HepG2 (cell line): ENCODE measurements around the gene TMEM165. TPM values are rescaled to one million over a fixed set of nuclear protein-coding genes. Genes with fewer than 3 reads are reported as not detected.

Source experiments
- ATAC-seq: fragments of 200-7000 bp; cut with Tn5 transposase; 3 replicates; pipeline ENCODE4 v1.9.1; 2020; ENCODE audit warnings: mild to moderate bottlenecking, moderate library complexity
- BruUV-seq: library from RNA; stranded (reverse); fragments of 400-500 nt; replicated peaks from 2 replicates; lab custom pipeline; 2021; lab: Mats Ljungman, UMichigan
- CTCF ChIA-PET: fragments of 300-600 bp; formaldehyde crosslinking; extraction: SDS; loops from one replicate; lab custom pipeline; 2021; ENCODE audit warnings: low total read pairs, inconsistent platforms, low intra/inter-chr PET ratio; lab: Yijun Ruan, JAX
- POLR2A ChIA-PET: fragments of 350-600 bp; sonication (Branson Sonifier 250); formaldehyde crosslinking; loops from one replicate; lab custom pipeline; 2020; ENCODE audit warnings: antibody characterized with exemption, inconsistent platforms; lab: Yijun Ruan, JAX
- DNase-seq: peaks from one replicate; pipeline ENCODE4 v3.0.0-alpha.2; 2015; ENCODE audit warnings: low spot score
- FAIRE-seq: peaks from 3 replicates; lab custom pipeline; 2011; peaks lifted over from hg19 to GRCh38; lab: Jason Lieb, UNC
- H2AFZ ChIP-seq: one replicate; pipeline ENCODE4 v1.6.1; 2011; ENCODE audit warnings: low read length, inconsistent platforms
- H3K27ac ChIP-seq: fragments of 300-600 bp; 3 replicates; pipeline ENCODE4 v1.8.0; 2011; ENCODE audit warnings: mixed run types, mild to moderate bottlenecking, mixed read lengths, low read length, inconsistent platforms; ENCODE audit not compliant: insufficient read depth; ENCODE audit errors: extremely low read length
- H3K27me3 ChIP-seq, 2 experiments: fragments of 200-600 bp in 1 of 2; 2 replicates in 1 of 2; 3 replicates in 1 of 2; pipeline versions ENCODE4 v1.6.0 to v1.8.0; 2011; ENCODE audit warnings: low read length in 2 of 2, mild to moderate bottlenecking in 2 of 2, moderate library complexity in 2 of 2, inconsistent platforms in 1 of 2; ENCODE audit not compliant: insufficient read depth in 2 of 2, control insufficient read depth in 1 of 2
- H3K36me3 ChIP-seq, 2 experiments: fragments of 200-600 bp in 1 of 2; replicated peaks in 1 of 2; 2 replicates in 1 of 2; 3 replicates in 1 of 2; pipeline versions ENCODE4 v1.5.1 to v1.8.0; 2011; ENCODE audit warnings: low read length in 2 of 2, inconsistent platforms in 1 of 2; ENCODE audit not compliant: insufficient read depth in 2 of 2, control insufficient read depth in 1 of 2
- H3K4me1 ChIP-seq: 2 replicates; pipeline ENCODE4 v1.5.1; 2012; ENCODE audit warnings: low read length, inconsistent platforms; ENCODE audit not compliant: insufficient read depth
- H3K4me2 ChIP-seq: 2 replicates; pipeline ENCODE4 v1.6.0; 2011; ENCODE audit warnings: low read depth, low read length, inconsistent platforms
- H3K4me3 ChIP-seq, 3 experiments: fragments of 200-600 bp in 1 of 3; sonication (generic), shearing (Covaris generic) in 1 of 3; replicated peaks in 1 of 3; 2 replicates each; pipeline ENCODE4 v1.5.1; 2011 to 2016; ENCODE audit warnings: low read length in 3 of 3, inconsistent platforms in 2 of 3, low read depth in 2 of 3, mild to moderate bottlenecking in 2 of 3, control low read depth in 1 of 3, mixed read lengths in 1 of 3; ENCODE audit not compliant: insufficient read depth in 1 of 3
- H3K79me2 ChIP-seq: one replicate; pipeline ENCODE4 v1.6.1; 2011; ENCODE audit warnings: low read length, inconsistent platforms; ENCODE audit not compliant: insufficient read depth
- H3K9ac ChIP-seq: 2 replicates; pipeline ENCODE4 v1.6.0; 2011; ENCODE audit warnings: mild to moderate bottlenecking, low read depth, low read length, inconsistent platforms; ENCODE audit not compliant: insufficient read depth
- H3K9me3 ChIP-seq: 2 replicates; pipeline ENCODE4 v1.5.1; 2012; ENCODE audit warnings: mild to moderate bottlenecking, low read length
- H4K20me1 ChIP-seq: 2 replicates; pipeline ENCODE4 v1.6.0; 2011; ENCODE audit warnings: inconsistent platforms, mild to moderate bottlenecking, low read length, moderate library complexity; ENCODE audit not compliant: insufficient read depth
- EHMT2 ChIP-seq: fragments of 200-600 bp; sonication (generic); IDR thresholded peaks from 2 replicates; pipeline ENCODE4 v1.7.0; 2017; ENCODE audit warnings: antibody characterized with exemption, low read depth, low read length, borderline replicate concordance
- GATA4 ChIP-seq: sonication (generic); IDR thresholded peaks from 2 replicates; pipeline ENCODE4 v1.6.1; 2016; ENCODE audit warnings: antibody characterized with exemption, low read depth, borderline replicate concordance
- RAD51 ChIP-seq: fragments of 450-650 bp; IDR thresholded peaks from 2 replicates; pipeline ENCODE4 v1.6.1; 2016; ENCODE audit warnings: borderline replicate concordance
- ZFX ChIP-seq: sonication (generic); formaldehyde crosslinking; IDR thresholded peaks from 2 replicates; pipeline ENCODE4 v1.4.0; 2020; ENCODE audit warnings: mild to moderate bottlenecking, low read depth, missing genetic modification reagents, moderate library complexity
- ZIK1 ChIP-seq: sonication (generic); formaldehyde crosslinking; IDR thresholded peaks from 2 replicates; pipeline ENCODE4 v1.5.0; 2020; ENCODE audit warnings: mild to moderate bottlenecking, low read depth, missing genetic modification reagents, borderline replicate concordance
- ZNF292 ChIP-seq: sonication (generic); formaldehyde crosslinking; IDR thresholded peaks from 2 replicates; pipeline ENCODE4 v1.8.1; 2022; ENCODE audit warnings: mild to moderate bottlenecking, low read depth, missing genetic modification reagents, borderline replicate concordance
- ZNF644 ChIP-seq: IDR thresholded peaks from 2 replicates; pipeline ENCODE4 v1.6.1; 2016; ENCODE audit warnings: low read depth
- WGBS: methylation state at CpG from one replicate; pipeline ENCODE4 v1.1.6; 2017; ENCODE audit warnings: low lambda C conversion rate; 5-methylcytosine and 5-hydroxymethylcytosine counted together
- in situ Hi-C: cut with HindIII; loops from 2 replicates; pipeline ENCODE4 v1.10.0; 2017; ENCODE audit warnings: low pct_unique_long_range_greater_than_20kb; ENCODE audit not compliant: extremely low pct_ligation_motif_present
- intact Hi-C: fragments of 100-400 bp; cut with micrococcal nuclease; formaldehyde crosslinking; loops from one replicate; pipeline ENCODE4 v1.10.0; 2022; ENCODE audit not compliant: unreplicated experiment
- polyA plus RNA-seq, 8 experiments: library from polyadenylated mRNA; depleted of rRNA in 3 of 8; stranded (reverse) in 7 of 8; unstranded in 1 of 8; fragments of >200 nt; fragmentation: Illumina TruSeq in 4 of 8; extraction: Trizol in 4 of 8; gene quantifications; 2 replicates each; pipeline versions ENCODE4 v1.2.1 to v1.2.3, GENCODE V29; 2011 to 2016; ENCODE audit warnings: low read depth in 4 of 8, missing spikeins in 1 of 8, mixed read lengths in 1 of 8; ENCODE audit not compliant: insufficient read depth in 1 of 8
- total RNA-seq, 5 experiments: library from RNA; depleted of rRNA; stranded (reverse); fragments of >200 nt; fragmentation: Illumina TruSeq; extraction: Trizol; gene quantifications; 2 replicates each; pipeline ENCODE4 v1.2.3, GENCODE V29; 2016; ENCODE audit warnings: low read depth in 1 of 5
- TF ChIP-seq, protein P1 (sequence below): sonication (generic); formaldehyde crosslinking; IDR thresholded peaks from 2 replicates; pipeline ENCODE4 v1.5.0; 2020; ENCODE audit warnings: missing genetic modification reagents
- TF ChIP-seq, protein P2 (sequence below): IDR thresholded peaks from 2 replicates; pipeline ENCODE4 v1.6.1; 2012; ENCODE audit warnings: inconsistent platforms

TMEM165 gene
- total and polyA plus RNA-seq, 2 of the 13 experiments (the other 11 are each of a cell fraction or from before 2014, with no cell fraction given), result 54.6 to 103 TPM

DNA sequence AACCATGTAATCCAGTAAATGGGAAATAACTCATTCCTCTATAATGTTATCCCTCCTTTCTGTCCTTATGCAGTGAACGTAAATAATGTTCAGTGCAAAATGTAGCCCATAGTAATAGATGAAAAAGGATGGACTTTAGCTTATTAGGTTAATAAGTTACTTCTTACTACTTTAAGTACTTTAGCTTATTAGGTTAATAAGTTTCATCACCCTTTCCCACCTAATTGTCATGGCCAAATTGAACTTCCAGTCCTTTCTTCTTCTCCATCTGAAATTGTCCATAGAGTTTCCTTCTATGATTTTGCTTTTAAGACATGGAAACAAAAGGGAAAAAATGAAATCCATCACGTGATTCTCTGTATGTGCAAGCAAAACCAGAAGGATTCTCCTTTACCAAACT lies 15.2 kb upstream of the TMEM165 start:
- BruUV-seq, result no TSS peak
- DNase-seq (no peak), ATAC-seq (no peak), FAIRE-seq (no peak)
- ChIA-PET CTCF (no interaction called here), POLR2A (no interaction called here)
- Histone ChIP-seq H3K9me3 (no peaks in the 10 kb centered on the region), H3K4me1 (peaks cover 27% of the 10 kb centered on the region), H2AFZ (no peak overlapping the region), H3K27ac (no peak overlapping the region), H3K4me3 (no peak overlapping the region), H3K4me2 (peak overlapping the region; percentile 39; the same call in 1 of the 2 replicates), H3K79me2 (no peaks in the 10 kb centered on the region), H4K20me1 (no peaks in the 10 kb centered on the region), H3K27me3 (no peaks in the 10 kb centered on the region), H3K36me3 (no peaks in the 10 kb centered on the region), H3K9ac (no peak overlapping the region)
- TF ChIP-seq GATA4, result no peak
- peak; percentile 35; the same call in 1 of the 2 replicates for TF ChIP-seq RAD51
- 13% methylated on average over 2 of the region's 2 CpGs for WGBS
- in situ Hi-C loops, result loop anchor here (25.0 kb wide), 1 partner anchor 482 kb away; the partner anchor contains the start of gene EXOC1
- intact Hi-C loops, result no loop called here

DNA sequence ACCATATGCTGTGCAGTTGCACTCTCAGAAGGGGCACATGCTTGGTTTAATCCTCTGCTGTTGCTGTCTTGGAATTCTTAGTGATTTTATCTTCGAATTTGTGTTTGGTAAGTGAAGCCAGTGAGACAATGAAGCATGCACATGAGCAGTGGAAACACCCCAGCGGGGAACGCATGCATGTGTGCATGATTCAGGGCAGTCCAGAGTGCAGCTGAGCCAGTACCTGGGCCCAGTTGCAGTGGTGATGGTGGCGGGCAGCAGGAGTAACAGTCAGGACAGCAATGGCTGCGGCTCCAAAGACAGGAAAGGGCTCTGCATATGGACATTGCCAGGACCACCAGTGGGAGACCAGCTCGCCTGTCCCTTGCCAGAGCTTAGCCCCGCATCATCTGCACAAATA lies 14.3 kb upstream of the TMEM165 start:
- Histone ChIP-seq H3K9ac (no peak overlapping the region), H4K20me1 (no peaks in the 10 kb centered on the region), H3K27me3 (no peaks in the 10 kb centered on the region), H3K4me3 (no peak overlapping the region), H3K4me1 (peaks cover 36% of the 10 kb centered on the region), H3K4me2 (peak overlapping the region; percentile 35; the same call in 1 of the 2 replicates), H3K36me3 (no peaks in the 10 kb centered on the region), H3K9me3 (no peaks in the 10 kb centered on the region), H3K27ac (no peak overlapping the region), H3K79me2 (no peaks in the 10 kb centered on the region), H2AFZ (peak overlapping the region; percentile 1)
- intact Hi-C loops (no loop called here), in situ Hi-C loops (loop anchor here (25.0 kb wide), 1 partner anchor 481 kb away; the partner anchor contains the start of gene EXOC1)
- FAIRE-seq (no peak), ATAC-seq (peak; percentile 85), DNase-seq (no peak)
- 38% methylated on average over 6 of the region's 7 CpGs for WGBS
- BruUV-seq, result no TSS peak
- ChIA-PET POLR2A (no interaction called here), CTCF (no interaction called here)
- TF ChIP-seq, protein P1, sequence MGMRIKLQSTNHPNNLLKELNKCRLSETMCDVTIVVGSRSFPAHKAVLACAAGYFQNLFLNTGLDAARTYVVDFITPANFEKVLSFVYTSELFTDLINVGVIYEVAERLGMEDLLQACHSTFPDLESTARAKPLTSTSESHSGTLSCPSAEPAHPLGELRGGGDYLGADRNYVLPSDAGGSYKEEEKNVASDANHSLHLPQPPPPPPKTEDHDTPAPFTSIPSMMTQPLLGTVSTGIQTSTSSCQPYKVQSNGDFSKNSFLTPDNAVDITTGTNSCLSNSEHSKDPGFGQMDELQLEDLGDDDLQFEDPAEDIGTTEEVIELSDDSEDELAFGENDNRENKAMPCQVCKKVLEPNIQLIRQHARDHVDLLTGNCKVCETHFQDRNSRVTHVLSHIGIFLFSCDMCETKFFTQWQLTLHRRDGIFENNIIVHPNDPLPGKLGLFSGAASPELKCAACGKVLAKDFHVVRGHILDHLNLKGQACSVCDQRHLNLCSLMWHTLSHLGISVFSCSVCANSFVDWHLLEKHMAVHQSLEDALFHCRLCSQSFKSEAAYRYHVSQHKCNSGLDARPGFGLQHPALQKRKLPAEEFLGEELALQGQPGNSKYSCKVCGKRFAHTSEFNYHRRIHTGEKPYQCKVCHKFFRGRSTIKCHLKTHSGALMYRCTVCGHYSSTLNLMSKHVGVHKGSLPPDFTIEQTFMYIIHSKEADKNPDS (CRISPR knock-in tag), result peak; percentile 57; the same call in 1 of the 2 replicates
- TF ChIP-seq, protein P2, sequence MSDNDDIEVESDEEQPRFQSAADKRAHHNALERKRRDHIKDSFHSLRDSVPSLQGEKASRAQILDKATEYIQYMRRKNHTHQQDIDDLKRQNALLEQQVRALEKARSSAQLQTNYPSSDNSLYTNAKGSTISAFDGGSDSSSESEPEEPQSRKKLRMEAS, result peak; percentile 45
- TF ChIP-seq ZNF292 (CRISPR knock-in tag), result peak; percentile 40; the same call in 1 of the 2 replicates
- TF ChIP-seq ZNF644, result no peak
- 0 out of 2 replicates have a peak, but pooled peaks have one; percentile 19 for TF ChIP-seq ZFX
- no peak for TF ChIP-seq EHMT2
- no peak for TF ChIP-seq ZIK1
